ENCODE results near the gene B4GALT1. TPM values are rescaled to one million over a fixed set of nuclear protein-coding genes. Genes with fewer than 3 reads are reported as not detected.
A peak's percentile ranks its signal among the peaks of the same experiment; 100 is the strongest.

The B4GALT1 gene
- total RNA-seq, 2 experiments from 2014 or later: 38.8 to 42.4 TPM

GRCh38 chr9:33128570-33128969 is 38.6 kb downstream of the B4GALT1 start:
- no peaks in the 10 kb centered on the region for H3K27me3 Mint-ChIP-seq
- peaks cover 45% of the 10 kb centered on the region for H3K36me3 Mint-ChIP-seq (ENCODE audit: low read depth)
- ChIA-PET POLR2A (no interaction called here), CTCF (interaction anchor here (1.3 kb wide), 1 partner anchor 11 kb away, joined by 4 read pairs; no protein-coding TSS in a partner anchor)
- H3K4me3 Mint-ChIP-seq: no peak overlapping the region
- H3K9me3 Mint-ChIP-seq: no peaks in the 10 kb centered on the region
- DNase-seq: no peak
- no peak overlapping the region for H3K27ac Mint-ChIP-seq
- H3K4me1 Mint-ChIP-seq: peaks cover 28% of the 10 kb centered on the region

GRCh38 chr9:33127881-33128280 is 39.3 kb downstream of the B4GALT1 start:
- H3K27ac Mint-ChIP-seq: no peak overlapping the region

GRCh38 chr9:33125871-33126823 is 41.0 kb downstream of the B4GALT1 start:
- peaks cover 19% of the 10 kb centered on the region for H3K4me1 Mint-ChIP-seq
- H3K27ac Mint-ChIP-seq: no peak overlapping the region
- POLR2A ChIA-PET: no interaction called here
- no peaks in the 10 kb centered on the region for H3K9me3 Mint-ChIP-seq
- peaks cover 40% of the 10 kb centered on the region for H3K36me3 Mint-ChIP-seq (ENCODE audit: low read depth)
- no peak for DNase-seq
- no peak overlapping the region for H3K4me3 Mint-ChIP-seq
- CTCF ChIA-PET: interaction anchor here (0.6 to 1.5 kb wide), 3 partner anchors 13 to 27 kb away, joined by 3 to 4 read pairs (median 3); no protein-coding TSS in a partner anchor
- no peaks in the 10 kb centered on the region for H3K27me3 Mint-ChIP-seq

More at GRCh38 chr9:33127881-33128280, 39.3 kb downstream of the B4GALT1 start:
- ChIA-PET POLR2A (no interaction called here), CTCF (interaction anchor here (1.0 to 1.3 kb wide), 2 partner anchors 12 to 29 kb away, joined by 4 read pairs; no protein-coding TSS in a partner anchor)
- H3K4me1 Mint-ChIP-seq: peaks cover 28% of the 10 kb centered on the region
- DNase-seq: no peak
- H3K4me3 Mint-ChIP-seq: no peak overlapping the region
- peaks cover 45% of the 10 kb centered on the region for H3K36me3 Mint-ChIP-seq (ENCODE audit: low read depth)
- no peaks in the 10 kb centered on the region for H3K9me3 Mint-ChIP-seq
- no peaks in the 10 kb centered on the region for H3K27me3 Mint-ChIP-seq

GRCh38 chr9:33125461-33125860 is 41.7 kb downstream of the B4GALT1 start:
- Mint-ChIP-seq H3K4me3 (no peak overlapping the region), H3K27me3 (no peaks in the 10 kb centered on the region), H3K4me1 (peaks cover 19% of the 10 kb centered on the region), H3K36me3 (ENCODE audit: low read depth) (peaks cover 39% of the 10 kb centered on the region), H3K9me3 (no peaks in the 10 kb centered on the region), H3K27ac (no peak overlapping the region)
- ChIA-PET CTCF (interaction anchor here (1.5 kb wide), 1 partner anchor 26 kb away, joined by 4 read pairs; no protein-coding TSS in a partner anchor), POLR2A (no interaction called here)
- DNase-seq: no peak

GRCh38 chr9:33124751-33125381 is 42.3 kb downstream of the B4GALT1 start:
- no peak for DNase-seq
- ChIA-PET POLR2A (no interaction called here), CTCF (interaction anchor here (0.6 kb wide), 1 partner anchor 13 kb away, joined by 3 read pairs; no protein-coding TSS in a partner anchor)
- H3K36me3 Mint-ChIP-seq (ENCODE audit: low read depth): peaks cover 37% of the 10 kb centered on the region
- no peaks in the 10 kb centered on the region for H3K9me3 Mint-ChIP-seq
- H3K27ac Mint-ChIP-seq: peak overlapping the region; percentile 67
- H3K27me3 Mint-ChIP-seq: no peaks in the 10 kb centered on the region
- peaks cover 19% of the 10 kb centered on the region for H3K4me1 Mint-ChIP-seq
- no peak overlapping the region for H3K4me3 Mint-ChIP-seq

GRCh38 chr9:33124046-33124445 is 43.1 kb downstream of the B4GALT1 start:
- CTCF ChIA-PET: no interaction called here
- H3K36me3 Mint-ChIP-seq (ENCODE audit: low read depth): peaks cover 37% of the 10 kb centered on the region
- H3K27ac Mint-ChIP-seq: no peak overlapping the region
- no peaks in the 10 kb centered on the region for H3K27me3 Mint-ChIP-seq
- H3K4me3 Mint-ChIP-seq: no peak overlapping the region
- DNase-seq: no peak
- no peaks in the 10 kb centered on the region for H3K9me3 Mint-ChIP-seq
- POLR2A ChIA-PET: no interaction called here
- peaks cover 14% of the 10 kb centered on the region for H3K4me1 Mint-ChIP-seq

- POLR2A ChIA-PET: no interaction called here
- H3K4me3 Mint-ChIP-seq: no peak overlapping the region
- no peaks in the 10 kb centered on the region for H3K9me3 Mint-ChIP-seq
- H3K27ac Mint-ChIP-seq: no peak overlapping the region
- peaks cover 37% of the 10 kb centered on the region for H3K36me3 Mint-ChIP-seq (ENCODE audit: low read depth)
- DNase-seq: no peak
- no peaks in the 10 kb centered on the region for H3K27me3 Mint-ChIP-seq
- CTCF ChIA-PET: no interaction called here
- H3K4me1 Mint-ChIP-seq: peaks cover 16% of the 10 kb centered on the region
Observed at GRCh38 chr9:33123407-33124031, 43.6 kb downstream of the B4GALT1 start.

GRCh38 chr9:33120620-33121019 is 46.5 kb downstream of the B4GALT1 start:
- H3K27me3 Mint-ChIP-seq: no peaks in the 10 kb centered on the region
- H3K9me3 Mint-ChIP-seq: no peaks in the 10 kb centered on the region
- DNase-seq: no peak
- peaks cover 32% of the 10 kb centered on the region for H3K36me3 Mint-ChIP-seq (ENCODE audit: low read depth)
- peaks cover 33% of the 10 kb centered on the region for H3K4me1 Mint-ChIP-seq
- H3K4me3 Mint-ChIP-seq: no peak overlapping the region
- H3K27ac Mint-ChIP-seq: peak overlapping the region; percentile 19
- CTCF ChIA-PET: interaction anchor here (0.6 to 2.0 kb wide), 8 partner anchors 9 to 687 kb away, joined by 3 to 6 read pairs (median 4); no protein-coding TSS in a partner anchor
- POLR2A ChIA-PET: no interaction called here

- Mint-ChIP-seq H3K9me3 (no peaks in the 10 kb centered on the region), H3K36me3 (ENCODE audit: low read depth) (peaks cover 38% of the 10 kb centered on the region), H3K27ac (no peak overlapping the region), H3K4me3 (no peak overlapping the region), H3K27me3 (no peaks in the 10 kb centered on the region), H3K4me1 (peaks cover 35% of the 10 kb centered on the region)
- no peak for DNase-seq
- CTCF ChIA-PET: no interaction called here
- POLR2A ChIA-PET: no interaction called here
Observed at GRCh38 chr9:33117796-33118195, 49.3 kb downstream of the B4GALT1 start.

- peaks cover 35% of the 10 kb centered on the region for H3K4me1 Mint-ChIP-seq
- peak; percentile 17 for DNase-seq
- H3K9me3 Mint-ChIP-seq: no peaks in the 10 kb centered on the region
- ChIA-PET CTCF (no interaction called here), POLR2A (no interaction called here)
- H3K4me3 Mint-ChIP-seq: no peak overlapping the region
- peak overlapping the region; percentile 75 for H3K27ac Mint-ChIP-seq
- no peaks in the 10 kb centered on the region for H3K27me3 Mint-ChIP-seq
- H3K36me3 Mint-ChIP-seq (ENCODE audit: low read depth): peaks cover 42% of the 10 kb centered on the region
Observed at GRCh38 chr9:33117306-33117705, 49.8 kb downstream of the B4GALT1 start.

- CTCF ChIA-PET: no interaction called here
- H3K9me3 Mint-ChIP-seq: no peaks in the 10 kb centered on the region
Observed at GRCh38 chr9:33116860-33117259, 50.3 kb downstream of the B4GALT1 start.

GRCh38 chr9:33114746-33115145 is 52.4 kb downstream of the B4GALT1 start:
- no peak for DNase-seq
- ChIA-PET POLR2A (no interaction called here), CTCF (interaction anchor here (0.7 kb wide), 1 partner anchor 53 kb away, joined by 3 read pairs; the partner anchor contains the start of gene B4GALT1)
- Mint-ChIP-seq H3K36me3 (ENCODE audit: low read depth) (peaks cover 34% of the 10 kb centered on the region), H3K4me3 (no peak overlapping the region), H3K4me1 (peaks cover 27% of the 10 kb centered on the region), H3K27me3 (no peaks in the 10 kb centered on the region), H3K9me3 (no peaks in the 10 kb centered on the region), H3K27ac (no peak overlapping the region)

More at GRCh38 chr9:33116860-33117259, 50.3 kb downstream of the B4GALT1 start:
- Mint-ChIP-seq H3K4me3 (no peak overlapping the region), H3K4me1 (peaks cover 35% of the 10 kb centered on the region), H3K27me3 (no peaks in the 10 kb centered on the region), H3K27ac (peak overlapping the region; percentile 75), H3K36me3 (ENCODE audit: low read depth) (peaks cover 40% of the 10 kb centered on the region)
- POLR2A ChIA-PET: no interaction called here
- DNase-seq: no peak

Data from activated CD4-positive, alpha-beta T cell treated with anti-CD3 and anti-CD28 coated beads, Interleukin-2, amount 10 ng/mL, durations not matched to agents 7 days and 5 days (primary cell).